Measurements from ENCODE around the gene LRRC46. TPM values are rescaled to one million over a fixed set of nuclear protein-coding genes. Genes with fewer than 3 reads are reported as not detected.

LRRC46 gene
- total RNA-seq, 1 donor from 2014 or later, result 0.35 TPM

DNA sequence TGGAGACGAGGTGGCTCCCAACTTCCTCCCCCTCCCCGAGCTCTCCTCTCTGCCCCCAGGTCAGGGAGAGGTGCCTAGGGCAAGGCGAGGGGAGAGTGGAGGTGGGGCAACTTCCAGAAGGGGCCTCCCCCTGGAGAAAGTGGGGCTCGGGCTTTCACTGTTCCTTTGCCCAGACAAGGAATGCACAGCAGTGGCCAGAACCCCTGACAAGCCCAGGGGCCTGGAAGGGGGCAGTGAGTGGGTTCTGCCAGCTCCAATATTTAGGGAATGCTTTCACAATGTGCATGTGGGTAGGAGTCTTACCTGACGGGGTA lies 52.9 kb downstream of the LRRC46 start:
- Mint-ChIP-seq H3K27ac (ENCODE audit: unreplicated experiment) (no peak overlapping the region), H3K4me3 (ENCODE audit: unreplicated experiment) (no peak overlapping the region), H3K27me3 (ENCODE audit: low read depth) (peaks cover 7% of the 10 kb centered on the region), H3K36me3 (ENCODE audit: low read depth) (no peaks in the 10 kb centered on the region), H3K4me1 (ENCODE audit: low read depth) (no peaks in the 10 kb centered on the region), H3K9me3 (ENCODE audit: low read depth) (no peaks in the 10 kb centered on the region)
- no peak for DNase-seq (ENCODE audit: low spot score)
- TF ChIP-seq CTCF (IDR thresholded peaks at IDR 0.05), result no peak

GRCh38 chr17:47884905-47885730 lies 53.6 kb downstream of the LRRC46 start:
- H3K27me3 Mint-ChIP-seq (ENCODE audit: low read depth), result peaks cover 6% of the 10 kb centered on the region
- no peaks in the 10 kb centered on the region for H3K9me3 Mint-ChIP-seq (ENCODE audit: low read depth)
- H3K36me3 Mint-ChIP-seq (ENCODE audit: low read depth), result no peaks in the 10 kb centered on the region
- no peak overlapping the region for H3K27ac Mint-ChIP-seq (ENCODE audit: unreplicated experiment)
- DNase-seq (ENCODE audit: low spot score), result no peak
- H3K4me3 Mint-ChIP-seq (ENCODE audit: unreplicated experiment), result no peak overlapping the region
- no peaks in the 10 kb centered on the region for H3K4me1 Mint-ChIP-seq (ENCODE audit: low read depth)
- no peak for TF ChIP-seq CTCF (IDR thresholded peaks at IDR 0.05)

Other genes with a start within 250 kb of the LRRC46 start
- gene KPNB1, start 181.8 kb upstream of the LRRC46 start, total RNA-seq, result 292 to 306 TPM (median 298 TPM) in 3 replicates
- 11.3 to 13.6 TPM (median 12.6 TPM) in 3 replicates for gene TBKBP1, start 137.5 kb upstream of the LRRC46 start, total RNA-seq
- not detected in 3 replicates for gene TBX21, start 98.4 kb upstream of the LRRC46 start, total RNA-seq
- gene OSBPL7, start 9.9 kb upstream of the LRRC46 start, total RNA-seq, result 17.4 to 28.1 TPM (median 20.3 TPM) in 3 replicates
- 23.9 to 25.4 TPM (median 24.8 TPM) in 3 replicates for gene MRPL10, start 129 bp upstream of the LRRC46 start, total RNA-seq
- 14.9 to 32.9 TPM (median 15.7 TPM) in 3 replicates for gene SCRN2, start 9.6 kb downstream of the LRRC46 start, total RNA-seq
- 0.05 to 0.15 TPM (median 0.08 TPM) in 3 replicates for gene SP6, start 19.5 kb downstream of the LRRC46 start, total RNA-seq
- 13.5 to 16.8 TPM (median 16.0 TPM) in 3 replicates for gene SP2, start 64.6 kb downstream of the LRRC46 start, total RNA-seq
- 6.3 to 9.0 TPM (median 8.2 TPM) in 3 replicates for gene PNPO, start 109.9 kb downstream of the LRRC46 start, total RNA-seq
- gene PRR15L, start 126.2 kb downstream of the LRRC46 start, total RNA-seq, result not detected in 3 replicates
- gene CDK5RAP3, start 139.4 kb downstream of the LRRC46 start, total RNA-seq, result 99.2 to 123 TPM (median 105 TPM) in 3 replicates
- gene COPZ2, start 206.1 kb downstream of the LRRC46 start, total RNA-seq, result 157 to 228 TPM (median 219 TPM) in 3 replicates
- 290 to 445 TPM (median 444 TPM) in 3 replicates for gene NFE2L1, start 216.7 kb downstream of the LRRC46 start, total RNA-seq

All from chondrocyte (in vitro differentiated cells).